Fibroblast of gingiva (primary cell): ENCODE data around the gene PWWP3B.
"Not testable (repeated sequence)": the region's sequence is repeated elsewhere in the genome, so short reads cannot be mapped to it uniquely, and the experiment has no call there.

Experiments used
- DNase-seq: peaks from one replicate; pipeline ENCODE4 v3.0.0-alpha.2; 2011; ENCODE audit warnings: low read depth

Gene PWWP3B

GRCh38 chrX:106168107-106168506 lies at the start of gene PWWP3B:
Gene PWWP3B (plus strand): TSS chrX:106168305. CDS start chrX:106205433, 37,128 bp downstream.
- DNase-seq = no peak

GRCh38 chrX:106139048-106139447 lies 29.1 kb upstream of the PWWP3B start:
- DNase-seq = no peak

- no peak for DNase-seq
Observed at GRCh38 chrX:106144755-106145639, 23.1 kb upstream of the PWWP3B start.

GRCh38 chrX:106150701-106151100 lies 17.4 kb upstream of the PWWP3B start:
- no peak for DNase-seq

GRCh38 chrX:106159861-106160282 lies 8.2 kb upstream of the PWWP3B start:
- DNase-seq = no peak

- no peak for DNase-seq
Observed at GRCh38 chrX:106170318-106170717, 2.2 kb downstream of the PWWP3B start.

GRCh38 chrX:106171293-106171820 lies 3.3 kb downstream of the PWWP3B start:
- no peak for DNase-seq

GRCh38 chrX:106177106-106177981 lies 9.2 kb downstream of the PWWP3B start:
- DNase-seq = no peak

GRCh38 chrX:106177982-106178321 lies 9.8 kb downstream of the PWWP3B start:
- DNase-seq = no peak

- DNase-seq = no peak
Observed at GRCh38 chrX:106178826-106179225, 10.7 kb downstream of the PWWP3B start.

- not testable (repeated sequence) for DNase-seq
Observed at GRCh38 chrX:106183685-106184084, 15.6 kb downstream of the PWWP3B start.

- DNase-seq = no peak
Observed at GRCh38 chrX:106201502-106202178, 33.5 kb downstream of the PWWP3B start.

- no peak for DNase-seq
Observed at GRCh38 chrX:106203315-106203714, 35.2 kb downstream of the PWWP3B start.

- DNase-seq = no peak
Observed at GRCh38 chrX:106208154-106208553, 40.0 kb downstream of the PWWP3B start.
